ENCODE results near the gene FOXP1.

DNA sequence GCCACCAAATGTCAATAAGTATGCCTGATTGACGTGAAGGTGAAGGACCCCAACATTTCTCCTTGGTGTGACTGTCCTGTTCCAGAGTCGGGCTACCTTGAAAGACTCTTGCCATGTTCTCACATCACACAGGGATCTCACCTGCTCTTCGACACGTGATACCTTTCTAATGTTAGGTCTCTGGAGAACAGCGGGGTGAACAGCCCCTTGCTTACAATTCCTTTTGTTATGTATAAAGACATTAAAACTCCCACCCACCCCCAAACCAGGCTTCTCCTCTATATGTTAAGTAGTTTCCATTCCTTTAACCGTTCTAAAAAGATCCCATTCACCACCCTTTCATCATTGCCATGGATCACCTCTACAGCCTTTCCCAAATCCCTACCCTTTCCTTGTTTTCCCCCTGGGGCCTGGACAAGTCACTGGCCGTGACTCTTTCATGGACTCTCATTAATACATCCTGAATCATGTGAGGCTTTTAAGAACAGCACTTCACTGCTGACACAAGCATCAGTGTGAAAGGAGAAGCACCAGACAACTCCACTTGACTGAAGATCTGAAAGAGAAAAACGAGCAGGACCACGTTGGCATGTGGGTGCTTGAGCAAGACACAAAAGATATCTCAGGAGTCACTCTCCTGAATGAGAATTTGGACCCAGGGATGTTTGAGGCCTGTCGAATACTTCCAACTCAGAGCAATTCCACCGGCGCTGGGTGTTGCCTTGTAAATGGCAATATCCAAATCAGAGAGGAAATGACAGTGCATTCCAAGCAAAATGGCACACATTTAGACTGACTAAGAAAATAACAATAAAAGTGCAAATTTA lies 115.0 kb downstream of the FOXP1 start:
- TF ChIP-seq POLR2AphosphoS5 (IDR thresholded peaks at IDR 0.05) (no peak), POLR2A (IDR thresholded peaks at IDR 0.05) (no peak)
- TF ChIP-seq, protein P1, sequence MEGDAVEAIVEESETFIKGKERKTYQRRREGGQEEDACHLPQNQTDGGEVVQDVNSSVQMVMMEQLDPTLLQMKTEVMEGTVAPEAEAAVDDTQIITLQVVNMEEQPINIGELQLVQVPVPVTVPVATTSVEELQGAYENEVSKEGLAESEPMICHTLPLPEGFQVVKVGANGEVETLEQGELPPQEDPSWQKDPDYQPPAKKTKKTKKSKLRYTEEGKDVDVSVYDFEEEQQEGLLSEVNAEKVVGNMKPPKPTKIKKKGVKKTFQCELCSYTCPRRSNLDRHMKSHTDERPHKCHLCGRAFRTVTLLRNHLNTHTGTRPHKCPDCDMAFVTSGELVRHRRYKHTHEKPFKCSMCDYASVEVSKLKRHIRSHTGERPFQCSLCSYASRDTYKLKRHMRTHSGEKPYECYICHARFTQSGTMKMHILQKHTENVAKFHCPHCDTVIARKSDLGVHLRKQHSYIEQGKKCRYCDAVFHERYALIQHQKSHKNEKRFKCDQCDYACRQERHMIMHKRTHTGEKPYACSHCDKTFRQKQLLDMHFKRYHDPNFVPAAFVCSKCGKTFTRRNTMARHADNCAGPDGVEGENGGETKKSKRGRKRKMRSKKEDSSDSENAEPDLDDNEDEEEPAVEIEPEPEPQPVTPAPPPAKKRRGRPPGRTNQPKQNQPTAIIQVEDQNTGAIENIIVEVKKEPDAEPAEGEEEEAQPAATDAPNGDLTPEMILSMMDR (IDR thresholded peaks at IDR 0.05), result no peak

All from breast epithelium (tissue), 3 donors.